ENCODE results near the gene GPC6.

The GPC6 gene

DNA sequence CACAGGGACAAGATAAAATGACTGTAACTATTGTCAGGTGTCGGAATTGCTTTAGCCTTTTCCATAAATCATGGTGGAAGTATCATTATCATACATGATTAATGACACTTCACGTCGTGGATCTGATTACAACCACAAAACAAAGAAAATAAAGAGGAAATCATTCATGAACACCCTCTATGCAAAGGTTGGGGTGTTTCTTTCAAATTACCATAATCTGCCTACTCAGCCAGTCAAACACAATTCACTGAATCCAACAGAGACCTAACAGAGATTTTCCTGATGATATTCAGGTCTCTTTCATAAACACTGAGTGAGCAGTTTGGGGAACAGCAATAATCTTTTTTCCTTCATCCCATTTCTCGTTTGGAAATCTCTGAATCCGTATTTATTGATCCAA, 627.3 kb downstream of the GPC6 start:
- DNase-seq (ENCODE audit: low read depth) = no peak
- TF ChIP-seq POLR2A (IDR thresholded peaks at IDR 0.05; ENCODE audit: extremely low read depth, insufficient read length) = no peak
- TF ChIP-seq MYC (IDR thresholded peaks at IDR 0.05; ENCODE audit: low read depth, low read length) = no peak
- TF ChIP-seq, protein P1, sequence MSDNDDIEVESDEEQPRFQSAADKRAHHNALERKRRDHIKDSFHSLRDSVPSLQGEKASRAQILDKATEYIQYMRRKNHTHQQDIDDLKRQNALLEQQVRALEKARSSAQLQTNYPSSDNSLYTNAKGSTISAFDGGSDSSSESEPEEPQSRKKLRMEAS (IDR thresholded peaks at IDR 0.05; ENCODE audit: low read depth, low read length) = no peak
- TF ChIP-seq, protein P2, sequence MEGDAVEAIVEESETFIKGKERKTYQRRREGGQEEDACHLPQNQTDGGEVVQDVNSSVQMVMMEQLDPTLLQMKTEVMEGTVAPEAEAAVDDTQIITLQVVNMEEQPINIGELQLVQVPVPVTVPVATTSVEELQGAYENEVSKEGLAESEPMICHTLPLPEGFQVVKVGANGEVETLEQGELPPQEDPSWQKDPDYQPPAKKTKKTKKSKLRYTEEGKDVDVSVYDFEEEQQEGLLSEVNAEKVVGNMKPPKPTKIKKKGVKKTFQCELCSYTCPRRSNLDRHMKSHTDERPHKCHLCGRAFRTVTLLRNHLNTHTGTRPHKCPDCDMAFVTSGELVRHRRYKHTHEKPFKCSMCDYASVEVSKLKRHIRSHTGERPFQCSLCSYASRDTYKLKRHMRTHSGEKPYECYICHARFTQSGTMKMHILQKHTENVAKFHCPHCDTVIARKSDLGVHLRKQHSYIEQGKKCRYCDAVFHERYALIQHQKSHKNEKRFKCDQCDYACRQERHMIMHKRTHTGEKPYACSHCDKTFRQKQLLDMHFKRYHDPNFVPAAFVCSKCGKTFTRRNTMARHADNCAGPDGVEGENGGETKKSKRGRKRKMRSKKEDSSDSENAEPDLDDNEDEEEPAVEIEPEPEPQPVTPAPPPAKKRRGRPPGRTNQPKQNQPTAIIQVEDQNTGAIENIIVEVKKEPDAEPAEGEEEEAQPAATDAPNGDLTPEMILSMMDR (IDR thresholded peaks at IDR 0.05; ENCODE audit: low read depth, low read length) = no peak
- H3K4me3 ChIP-seq (ENCODE audit: low read depth, low read length) = no peak overlapping the region

DNA sequence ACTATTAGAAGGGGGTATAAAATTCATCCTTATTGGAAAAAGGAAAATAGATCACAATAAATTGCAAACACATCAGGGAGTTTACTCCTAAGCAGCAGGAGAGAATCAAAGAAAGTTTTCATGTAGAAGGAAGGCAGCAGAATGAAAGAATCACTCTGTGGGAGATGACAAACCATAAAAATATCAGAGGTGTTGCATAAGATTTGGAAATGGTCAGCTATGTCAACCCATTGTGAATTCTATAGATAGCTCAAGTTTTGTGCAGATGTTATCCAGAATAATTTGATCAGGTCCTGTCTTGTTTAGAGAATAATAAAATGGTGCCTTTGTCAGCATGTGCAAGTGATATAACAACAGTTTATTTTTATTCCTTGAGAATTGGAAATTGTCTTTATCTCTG, 630.5 kb downstream of the GPC6 start:
- H3K4me3 ChIP-seq (ENCODE audit: low read depth, low read length) = no peak overlapping the region
- no peak for DNase-seq (ENCODE audit: low read depth)
- TF ChIP-seq MYC (IDR thresholded peaks at IDR 0.05; ENCODE audit: low read depth, low read length) (no peak), POLR2A (IDR thresholded peaks at IDR 0.05; ENCODE audit: extremely low read depth, insufficient read length) (no peak)
- TF ChIP-seq, protein P2 (IDR thresholded peaks at IDR 0.05; ENCODE audit: low read depth, low read length) = no peak
- TF ChIP-seq, protein P1 (IDR thresholded peaks at IDR 0.05; ENCODE audit: low read depth, low read length) = no peak

DNA sequence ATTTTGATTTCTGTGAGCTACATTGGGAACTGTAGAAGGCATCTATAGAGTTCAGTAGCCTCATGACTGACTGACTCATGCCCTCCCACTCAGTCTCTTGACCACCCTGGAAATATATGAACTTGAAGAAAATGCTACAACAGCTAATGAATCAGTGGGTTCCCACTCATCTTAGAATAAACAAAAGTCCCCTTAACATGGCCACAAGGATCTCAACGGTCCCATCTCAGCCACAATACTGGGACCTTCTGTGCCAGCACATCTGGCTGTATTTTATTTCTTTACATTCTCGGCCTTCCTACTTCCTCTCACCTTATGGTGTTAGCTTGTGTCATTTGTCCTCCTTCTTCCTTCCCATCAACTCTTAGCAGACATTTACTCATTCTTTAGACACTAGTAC, 633.1 kb downstream of the GPC6 start:
- DNase-seq (ENCODE audit: low read depth) = no peak
- no peak overlapping the region for H3K4me3 ChIP-seq (ENCODE audit: low read depth, low read length)
- TF ChIP-seq, protein P1 (IDR thresholded peaks at IDR 0.05; ENCODE audit: low read depth, low read length) = no peak
- TF ChIP-seq POLR2A (IDR thresholded peaks at IDR 0.05; ENCODE audit: extremely low read depth, insufficient read length) (no peak), MYC (IDR thresholded peaks at IDR 0.05; ENCODE audit: low read depth, low read length) (no peak)
- TF ChIP-seq, protein P2 (IDR thresholded peaks at IDR 0.05; ENCODE audit: low read depth, low read length) = no peak

DNA sequence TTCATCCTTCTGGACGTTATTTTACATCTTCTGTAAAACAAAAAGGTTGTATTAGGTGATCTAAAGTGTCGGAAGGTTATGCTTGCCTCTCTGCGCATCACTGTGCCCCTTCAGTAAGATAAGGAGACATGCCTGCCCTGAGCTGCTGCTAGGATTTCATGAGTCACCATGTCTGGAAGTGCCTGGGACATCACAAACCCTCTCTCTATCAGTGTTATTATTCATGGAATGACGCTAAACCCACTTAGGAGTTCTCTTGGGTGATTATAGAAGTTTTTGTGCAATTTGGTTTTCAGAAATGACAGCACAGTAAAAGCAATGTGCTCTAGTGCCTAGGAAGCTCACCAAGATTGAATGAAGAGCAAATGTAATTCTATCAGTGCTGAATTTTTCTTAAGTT, 635.2 kb downstream of the GPC6 start:
- no peak for DNase-seq (ENCODE audit: low read depth)
- no peak overlapping the region for H3K4me3 ChIP-seq (ENCODE audit: low read depth, low read length)
- TF ChIP-seq POLR2A (IDR thresholded peaks at IDR 0.05; ENCODE audit: extremely low read depth, insufficient read length) (no peak), MYC (IDR thresholded peaks at IDR 0.05; ENCODE audit: low read depth, low read length) (no peak)
- TF ChIP-seq, protein P2 (IDR thresholded peaks at IDR 0.05; ENCODE audit: low read depth, low read length) = no peak
- TF ChIP-seq, protein P1 (IDR thresholded peaks at IDR 0.05; ENCODE audit: low read depth, low read length) = no peak

DNA sequence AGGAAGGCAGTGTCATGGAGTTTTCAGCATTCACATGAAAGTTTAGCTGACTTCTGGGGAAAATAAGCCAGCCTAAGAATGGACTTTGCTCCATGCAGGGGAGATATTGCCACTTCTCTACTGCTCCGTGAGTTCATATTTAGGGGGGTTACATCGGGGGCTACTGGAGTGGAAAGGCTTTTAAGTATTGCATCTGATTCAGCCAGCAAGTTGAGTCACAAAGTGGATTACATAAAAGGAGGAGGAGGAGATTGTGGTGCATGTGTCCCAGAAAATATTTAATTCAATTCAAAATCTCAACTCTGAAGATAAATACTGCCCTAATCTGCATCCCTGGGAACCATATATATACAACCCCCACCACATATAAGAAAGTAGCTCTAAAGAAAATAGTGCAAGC, 635.7 kb downstream of the GPC6 start:
- no peak overlapping the region for H3K4me3 ChIP-seq (ENCODE audit: low read depth, low read length)
- TF ChIP-seq MYC (IDR thresholded peaks at IDR 0.05; ENCODE audit: low read depth, low read length) (no peak), POLR2A (IDR thresholded peaks at IDR 0.05; ENCODE audit: extremely low read depth, insufficient read length) (no peak)
- TF ChIP-seq, protein P1 (IDR thresholded peaks at IDR 0.05; ENCODE audit: low read depth, low read length) = no peak
- TF ChIP-seq, protein P2 (IDR thresholded peaks at IDR 0.05; ENCODE audit: low read depth, low read length) = no peak
- no peak for DNase-seq (ENCODE audit: low read depth)

DNA sequence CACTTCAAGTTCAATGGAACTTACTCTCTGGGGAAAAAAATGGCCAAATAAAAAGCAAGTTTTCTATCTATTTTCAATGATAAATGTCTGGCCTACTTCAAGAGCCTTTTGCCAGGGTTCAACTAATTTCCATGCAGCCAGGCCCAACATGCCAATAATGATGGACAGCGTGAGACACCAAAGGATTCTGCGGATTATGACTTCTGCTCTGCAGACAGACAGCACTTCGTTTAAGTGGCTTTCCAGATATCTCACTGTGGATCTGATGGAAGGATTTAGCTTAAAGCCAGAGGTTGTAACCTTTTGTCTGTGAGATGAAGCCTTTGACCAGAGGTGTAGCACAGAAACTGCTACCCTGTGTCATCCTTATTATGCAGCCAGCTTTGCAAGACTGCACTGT, 638.6 kb downstream of the GPC6 start:
- DNase-seq (ENCODE audit: low read depth) = no peak
- no peak overlapping the region for H3K4me3 ChIP-seq (ENCODE audit: low read depth, low read length)
- TF ChIP-seq, protein P2 (IDR thresholded peaks at IDR 0.05; ENCODE audit: low read depth, low read length) = no peak
- TF ChIP-seq MYC (IDR thresholded peaks at IDR 0.05; ENCODE audit: low read depth, low read length) = no peak
- TF ChIP-seq POLR2A (IDR thresholded peaks at IDR 0.05; ENCODE audit: extremely low read depth, insufficient read length) = no peak
- TF ChIP-seq, protein P1 (IDR thresholded peaks at IDR 0.05; ENCODE audit: low read depth, low read length) = no peak

Measured in NB4 (cell line).